HepG2 (cell line): ENCODE data around the gene LILRB5. TPM values are rescaled to one million over a fixed set of nuclear protein-coding genes. Genes with fewer than 3 reads are reported as not detected.

Experiments
- GABPA ChIP-seq, 2 experiments: IDR thresholded peaks; 2 replicates each; pipeline ENCODE4 v1.6.1; 2011 to 2016; ENCODE audit warnings: low read depth in 2 of 2, low read length in 1 of 2, missing biosample characterization in 1 of 2, missing genetic modification characterization in 1 of 2
- GATAD1 ChIP-seq: IDR thresholded peaks from 2 replicates; pipeline ENCODE4 v1.6.1; 2016; ENCODE audit warnings: missing genetic modification reagents, missing compliant biosample characterization
- HOXD1 ChIP-seq: sonication (generic); formaldehyde crosslinking; IDR thresholded peaks from 2 replicates; pipeline ENCODE4 v1.5.0; 2020; ENCODE audit warnings: missing genetic modification reagents
- JUN ChIP-seq: sonication (generic); formaldehyde crosslinking; IDR thresholded peaks from 2 replicates; pipeline ENCODE4 v1.4.0; 2020; ENCODE audit warnings: mild to moderate bottlenecking, missing genetic modification reagents
- MIXL1 ChIP-seq: IDR thresholded peaks from 2 replicates; pipeline ENCODE4 v1.6.1; 2016
- SMC3 ChIP-seq: IDR thresholded peaks from 2 replicates; pipeline ENCODE4 v1.6.1; 2011; ENCODE audit warnings: low read length, improper control_type of control experiment
- ZIK1 ChIP-seq: sonication (generic); formaldehyde crosslinking; IDR thresholded peaks from 2 replicates; pipeline ENCODE4 v1.5.0; 2020; ENCODE audit warnings: mild to moderate bottlenecking, low read depth, missing genetic modification reagents, borderline replicate concordance
- ZNF83 ChIP-seq: sonication (generic); formaldehyde crosslinking; IDR thresholded peaks from 2 replicates; pipeline ENCODE4 v1.4.0; 2020; ENCODE audit warnings: missing genetic modification reagents, mild to moderate bottlenecking, borderline replicate concordance
- ZSCAN31 ChIP-seq: sonication (generic); formaldehyde crosslinking; IDR thresholded peaks from 2 replicates; pipeline ENCODE4 v1.5.0; 2020; ENCODE audit warnings: low read depth, mild to moderate bottlenecking, missing genetic modification reagents
- polyA plus RNA-seq, 8 experiments: library from polyadenylated mRNA; depleted of rRNA in 3 of 8; stranded (reverse) in 7 of 8; unstranded in 1 of 8; fragments of >200 nt; fragmentation: Illumina TruSeq in 4 of 8; extraction: Trizol in 4 of 8; gene quantifications; 2 replicates each; pipeline versions ENCODE4 v1.2.1 to v1.2.3, GENCODE V29; 2011 to 2016; ENCODE audit warnings: low read depth in 4 of 8, missing spikeins in 1 of 8, mixed read lengths in 1 of 8; ENCODE audit not compliant: insufficient read depth in 1 of 8
- total RNA-seq, 5 experiments: library from RNA; depleted of rRNA; stranded (reverse); fragments of >200 nt; fragmentation: Illumina TruSeq; extraction: Trizol; gene quantifications; 2 replicates each; pipeline ENCODE4 v1.2.3, GENCODE V29; 2016; ENCODE audit warnings: low read depth in 1 of 5
- TF ChIP-seq, protein P1 (sequence below), 2 experiments: sonication (generic) in 1 of 2; formaldehyde crosslinking in 1 of 2; IDR thresholded peaks; 2 replicates each; pipeline versions ENCODE4 v1.6.1 to v1.9.0; 2014 to 2022; ENCODE audit warnings: antibody characterized with exemption in 1 of 2, borderline replicate concordance in 1 of 2, inconsistent platforms in 1 of 2, low read depth in 1 of 2, missing genetic modification reagents in 1 of 2
- TF ChIP-seq, protein P2 (sequence below): IDR thresholded peaks from 2 replicates; pipeline ENCODE4 v1.6.1; 2012; ENCODE audit warnings: inconsistent platforms
- TF ChIP-seq, protein P3 (sequence below): sonication (generic); formaldehyde crosslinking; IDR thresholded peaks from 2 replicates; pipeline ENCODE4 v1.4.0; 2020; ENCODE audit warnings: missing genetic modification reagents
- TF ChIP-seq, protein P4 (sequence below): sonication (generic); formaldehyde crosslinking; IDR thresholded peaks from 2 replicates; pipeline ENCODE4 v1.9.0; 2021; ENCODE audit warnings: missing genetic modification reagents, mild to moderate bottlenecking, borderline replicate concordance
- TF ChIP-seq, protein P5 (sequence below): sonication (generic); formaldehyde crosslinking; IDR thresholded peaks from 2 replicates; pipeline ENCODE4 v1.4.0; 2020; ENCODE audit warnings: missing genetic modification reagents

Gene LILRB5
- total and polyA plus RNA-seq, 2 of the 13 experiments (the other 11 are each of a cell fraction or from before 2014, with no cell fraction given) = not detected

DNA sequence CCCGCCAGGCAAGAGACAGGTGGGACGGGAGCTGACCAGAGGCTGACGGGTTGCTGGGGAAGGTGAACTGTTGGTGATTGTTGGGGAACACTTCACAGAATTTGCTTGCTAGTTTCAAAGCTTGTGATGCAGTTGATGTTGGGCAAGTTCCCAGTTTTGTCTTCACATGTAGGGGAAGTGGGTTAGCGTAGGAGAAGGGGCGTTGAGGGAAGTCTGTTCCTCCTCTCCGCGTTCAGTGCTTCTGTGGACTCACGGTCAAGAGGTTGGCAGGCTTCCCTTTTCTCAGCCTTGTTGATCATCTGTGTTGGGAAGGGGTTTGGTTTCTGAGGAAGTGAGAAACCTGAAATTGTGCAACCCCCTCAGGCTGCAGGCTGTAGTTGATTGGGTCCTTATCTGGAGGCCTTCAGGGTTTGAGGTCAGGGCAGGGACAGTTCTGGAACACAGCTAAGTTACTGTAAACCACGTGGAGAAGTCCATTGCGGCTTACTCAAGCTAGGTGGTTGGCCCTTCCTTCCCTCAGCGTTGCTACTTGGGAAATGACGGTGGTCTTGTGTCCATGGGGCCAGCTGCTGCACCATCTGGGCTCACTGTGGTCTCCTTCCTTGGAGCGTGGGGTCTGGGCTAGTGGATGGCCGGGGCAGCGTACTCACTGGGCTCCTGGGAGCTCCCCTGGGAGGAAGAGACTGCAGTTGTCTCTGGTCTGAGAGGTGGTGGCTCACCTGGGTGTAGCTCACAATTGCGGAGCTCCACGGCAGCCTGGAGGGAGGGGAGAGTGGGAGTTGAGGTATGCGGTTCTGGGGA is 48.9 kb downstream of the LILRB5 start (continued):
- TF ChIP-seq, protein P1, sequence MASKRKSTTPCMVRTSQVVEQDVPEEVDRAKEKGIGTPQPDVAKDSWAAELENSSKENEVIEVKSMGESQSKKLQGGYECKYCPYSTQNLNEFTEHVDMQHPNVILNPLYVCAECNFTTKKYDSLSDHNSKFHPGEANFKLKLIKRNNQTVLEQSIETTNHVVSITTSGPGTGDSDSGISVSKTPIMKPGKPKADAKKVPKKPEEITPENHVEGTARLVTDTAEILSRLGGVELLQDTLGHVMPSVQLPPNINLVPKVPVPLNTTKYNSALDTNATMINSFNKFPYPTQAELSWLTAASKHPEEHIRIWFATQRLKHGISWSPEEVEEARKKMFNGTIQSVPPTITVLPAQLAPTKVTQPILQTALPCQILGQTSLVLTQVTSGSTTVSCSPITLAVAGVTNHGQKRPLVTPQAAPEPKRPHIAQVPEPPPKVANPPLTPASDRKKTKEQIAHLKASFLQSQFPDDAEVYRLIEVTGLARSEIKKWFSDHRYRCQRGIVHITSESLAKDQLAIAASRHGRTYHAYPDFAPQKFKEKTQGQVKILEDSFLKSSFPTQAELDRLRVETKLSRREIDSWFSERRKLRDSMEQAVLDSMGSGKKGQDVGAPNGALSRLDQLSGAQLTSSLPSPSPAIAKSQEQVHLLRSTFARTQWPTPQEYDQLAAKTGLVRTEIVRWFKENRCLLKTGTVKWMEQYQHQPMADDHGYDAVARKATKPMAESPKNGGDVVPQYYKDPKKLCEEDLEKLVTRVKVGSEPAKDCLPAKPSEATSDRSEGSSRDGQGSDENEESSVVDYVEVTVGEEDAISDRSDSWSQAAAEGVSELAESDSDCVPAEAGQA (IDR thresholded peaks at IDR 0.05; ENCODE audit: low read depth) = no peak
- TF ChIP-seq, protein P1 (CRISPR knock-in tag; IDR thresholded peaks at IDR 0.05; ENCODE audit: borderline replicate concordance) = no peak
- TF ChIP-seq MIXL1 (peak; percentile 15; the same call in 1 of the 2 replicates), ZIK1 (CRISPR knock-in tag) (no peak), JUN (CRISPR knock-in tag) (no peak), GABPA (IDR thresholded peaks at IDR 0.05; ENCODE audit: low read depth, low read length) (no peak), GABPA (CRISPR knock-in tag; IDR thresholded peaks at IDR 0.05; ENCODE audit: low read depth) (no peak), GATAD1 (CRISPR knock-in tag) (peak; percentile 15; the same call in 1 of the 2 replicates), HOXD1 (no peak), SMC3 (no peak), ZNF83 (CRISPR knock-in tag) (no peak), ZSCAN31 (CRISPR knock-in tag) (no peak)
- TF ChIP-seq, protein P2, sequence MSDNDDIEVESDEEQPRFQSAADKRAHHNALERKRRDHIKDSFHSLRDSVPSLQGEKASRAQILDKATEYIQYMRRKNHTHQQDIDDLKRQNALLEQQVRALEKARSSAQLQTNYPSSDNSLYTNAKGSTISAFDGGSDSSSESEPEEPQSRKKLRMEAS = peak; percentile 71
- TF ChIP-seq, protein P3, sequence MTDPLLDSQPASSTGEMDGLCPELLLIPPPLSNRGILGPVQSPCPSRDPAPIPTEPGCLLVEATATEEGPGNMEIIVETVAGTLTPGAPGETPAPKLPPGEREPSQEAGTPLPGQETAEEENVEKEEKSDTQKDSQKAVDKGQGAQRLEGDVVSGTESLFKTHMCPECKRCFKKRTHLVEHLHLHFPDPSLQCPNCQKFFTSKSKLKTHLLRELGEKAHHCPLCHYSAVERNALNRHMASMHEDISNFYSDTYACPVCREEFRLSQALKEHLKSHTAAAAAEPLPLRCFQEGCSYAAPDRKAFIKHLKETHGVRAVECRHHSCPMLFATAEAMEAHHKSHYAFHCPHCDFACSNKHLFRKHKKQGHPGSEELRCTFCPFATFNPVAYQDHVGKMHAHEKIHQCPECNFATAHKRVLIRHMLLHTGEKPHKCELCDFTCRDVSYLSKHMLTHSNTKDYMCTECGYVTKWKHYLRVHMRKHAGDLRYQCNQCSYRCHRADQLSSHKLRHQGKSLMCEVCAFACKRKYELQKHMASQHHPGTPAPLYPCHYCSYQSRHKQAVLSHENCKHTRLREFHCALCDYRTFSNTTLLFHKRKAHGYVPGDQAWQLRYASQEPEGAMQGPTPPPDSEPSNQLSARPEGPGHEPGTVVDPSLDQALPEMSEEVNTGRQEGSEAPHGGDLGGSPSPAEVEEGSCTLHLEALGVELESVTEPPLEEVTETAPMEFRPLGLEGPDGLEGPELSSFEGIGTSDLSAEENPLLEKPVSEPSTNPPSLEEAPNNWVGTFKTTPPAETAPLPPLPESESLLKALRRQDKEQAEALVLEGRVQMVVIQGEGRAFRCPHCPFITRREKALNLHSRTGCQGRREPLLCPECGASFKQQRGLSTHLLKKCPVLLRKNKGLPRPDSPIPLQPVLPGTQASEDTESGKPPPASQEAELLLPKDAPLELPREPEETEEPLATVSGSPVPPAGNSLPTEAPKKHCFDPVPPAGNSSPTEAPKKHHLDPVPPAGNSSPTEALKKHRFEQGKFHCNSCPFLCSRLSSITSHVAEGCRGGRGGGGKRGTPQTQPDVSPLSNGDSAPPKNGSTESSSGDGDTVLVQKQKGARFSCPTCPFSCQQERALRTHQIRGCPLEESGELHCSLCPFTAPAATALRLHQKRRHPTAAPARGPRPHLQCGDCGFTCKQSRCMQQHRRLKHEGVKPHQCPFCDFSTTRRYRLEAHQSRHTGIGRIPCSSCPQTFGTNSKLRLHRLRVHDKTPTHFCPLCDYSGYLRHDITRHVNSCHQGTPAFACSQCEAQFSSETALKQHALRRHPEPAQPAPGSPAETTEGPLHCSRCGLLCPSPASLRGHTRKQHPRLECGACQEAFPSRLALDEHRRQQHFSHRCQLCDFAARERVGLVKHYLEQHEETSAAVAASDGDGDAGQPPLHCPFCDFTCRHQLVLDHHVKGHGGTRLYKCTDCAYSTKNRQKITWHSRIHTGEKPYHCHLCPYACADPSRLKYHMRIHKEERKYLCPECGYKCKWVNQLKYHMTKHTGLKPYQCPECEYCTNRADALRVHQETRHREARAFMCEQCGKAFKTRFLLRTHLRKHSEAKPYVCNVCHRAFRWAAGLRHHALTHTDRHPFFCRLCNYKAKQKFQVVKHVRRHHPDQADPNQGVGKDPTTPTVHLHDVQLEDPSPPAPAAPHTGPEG = no peak
- TF ChIP-seq, protein P4, sequence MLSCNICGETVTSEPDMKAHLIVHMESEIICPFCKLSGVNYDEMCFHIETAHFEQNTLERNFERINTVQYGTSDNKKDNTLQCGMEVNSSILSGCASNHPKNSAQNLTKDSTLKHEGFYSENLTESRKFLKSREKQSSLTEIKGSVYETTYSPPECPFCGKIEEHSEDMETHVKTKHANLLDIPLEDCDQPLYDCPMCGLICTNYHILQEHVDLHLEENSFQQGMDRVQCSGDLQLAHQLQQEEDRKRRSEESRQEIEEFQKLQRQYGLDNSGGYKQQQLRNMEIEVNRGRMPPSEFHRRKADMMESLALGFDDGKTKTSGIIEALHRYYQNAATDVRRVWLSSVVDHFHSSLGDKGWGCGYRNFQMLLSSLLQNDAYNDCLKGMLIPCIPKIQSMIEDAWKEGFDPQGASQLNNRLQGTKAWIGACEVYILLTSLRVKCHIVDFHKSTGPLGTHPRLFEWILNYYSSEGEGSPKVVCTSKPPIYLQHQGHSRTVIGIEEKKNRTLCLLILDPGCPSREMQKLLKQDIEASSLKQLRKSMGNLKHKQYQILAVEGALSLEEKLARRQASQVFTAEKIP (CRISPR knock-in tag) = no peak
- TF ChIP-seq, protein P5, sequence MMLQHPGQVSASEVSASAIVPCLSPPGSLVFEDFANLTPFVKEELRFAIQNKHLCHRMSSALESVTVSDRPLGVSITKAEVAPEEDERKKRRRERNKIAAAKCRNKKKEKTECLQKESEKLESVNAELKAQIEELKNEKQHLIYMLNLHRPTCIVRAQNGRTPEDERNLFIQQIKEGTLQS = no peak
